Tibial nerve (tissue), 4 donors: ENCODE data around the gene TMEM63B.

Experiments
- EP300 ChIP-seq, 2 donors: sonication (generic); formaldehyde crosslinking; IDR thresholded peaks; one replicate each; pipeline ENCODE4 v1.6.1; 2017; ENCODE audit warnings: antibody characterized with exemption in 2 of 2, mild to moderate bottlenecking in 1 of 2
- POLR2A ChIP-seq, 2 donors: fragments of 450-650 bp; IDR thresholded peaks; one replicate each; pipeline ENCODE4 v1.6.1; 2017; ENCODE audit warnings: antibody characterized with exemption in 2 of 2, mild to moderate bottlenecking in 2 of 2, moderate library complexity in 2 of 2
- TF ChIP-seq, protein P1 (sequence below), 5 experiments: fragments of 200-600 bp in 3 of 5; fragments of 450-650 bp in 2 of 5; sonication (generic) in 3 of 5; IDR thresholded peaks; one replicate each; pipeline ENCODE4 v1.5.1; 2016 to 2019; ENCODE audit warnings: antibody characterized with exemption in 5 of 5, mild to moderate bottlenecking in 3 of 5, moderate library complexity in 2 of 5

DNA sequence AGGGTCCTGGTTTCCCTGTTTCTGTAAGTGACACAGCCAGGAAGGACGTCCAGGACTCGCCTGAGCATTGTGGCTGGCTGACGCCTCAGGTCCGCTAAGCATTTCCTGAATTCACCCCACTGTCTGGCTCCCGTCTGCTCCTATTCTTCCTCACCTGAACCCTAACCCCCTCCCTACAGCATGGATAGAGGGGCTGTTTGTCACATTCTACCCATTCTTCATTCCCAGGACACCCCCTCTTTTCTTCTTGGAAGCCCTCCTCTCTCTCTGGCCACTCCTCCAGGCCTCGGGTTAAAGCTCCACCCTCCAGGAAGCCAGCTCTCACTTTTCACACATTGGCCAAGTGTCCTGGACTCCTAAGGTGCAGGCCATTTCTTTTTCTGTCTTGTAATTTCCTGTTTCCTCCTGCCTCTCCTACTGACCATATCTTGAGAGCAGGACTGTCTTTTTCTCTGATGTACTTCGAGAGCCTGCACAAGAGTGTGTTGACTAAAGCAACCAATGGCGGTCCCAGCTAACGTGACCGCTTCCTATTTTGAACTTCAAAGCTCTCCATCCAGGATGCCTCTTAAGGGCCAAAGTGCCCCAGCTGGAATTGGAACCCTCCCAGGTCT is 65.2 kb downstream of the TMEM63B start:
- TF ChIP-seq, protein P1, sequence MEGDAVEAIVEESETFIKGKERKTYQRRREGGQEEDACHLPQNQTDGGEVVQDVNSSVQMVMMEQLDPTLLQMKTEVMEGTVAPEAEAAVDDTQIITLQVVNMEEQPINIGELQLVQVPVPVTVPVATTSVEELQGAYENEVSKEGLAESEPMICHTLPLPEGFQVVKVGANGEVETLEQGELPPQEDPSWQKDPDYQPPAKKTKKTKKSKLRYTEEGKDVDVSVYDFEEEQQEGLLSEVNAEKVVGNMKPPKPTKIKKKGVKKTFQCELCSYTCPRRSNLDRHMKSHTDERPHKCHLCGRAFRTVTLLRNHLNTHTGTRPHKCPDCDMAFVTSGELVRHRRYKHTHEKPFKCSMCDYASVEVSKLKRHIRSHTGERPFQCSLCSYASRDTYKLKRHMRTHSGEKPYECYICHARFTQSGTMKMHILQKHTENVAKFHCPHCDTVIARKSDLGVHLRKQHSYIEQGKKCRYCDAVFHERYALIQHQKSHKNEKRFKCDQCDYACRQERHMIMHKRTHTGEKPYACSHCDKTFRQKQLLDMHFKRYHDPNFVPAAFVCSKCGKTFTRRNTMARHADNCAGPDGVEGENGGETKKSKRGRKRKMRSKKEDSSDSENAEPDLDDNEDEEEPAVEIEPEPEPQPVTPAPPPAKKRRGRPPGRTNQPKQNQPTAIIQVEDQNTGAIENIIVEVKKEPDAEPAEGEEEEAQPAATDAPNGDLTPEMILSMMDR (IDR thresholded peaks at IDR 0.05) = no peak
- TF ChIP-seq POLR2A (IDR thresholded peaks at IDR 0.05) = no peak
- TF ChIP-seq EP300 (IDR thresholded peaks at IDR 0.05) = no peak
